K562 (cell line): ENCODE data around the gene OR11A1. TPM values are rescaled to one million over a fixed set of nuclear protein-coding genes. Genes with fewer than 3 reads are reported as not detected.

Experiments
- ATF3 ChIP-seq, 2 experiments: fragments of 450-650 bp in 1 of 2; sonication (generic) in 1 of 2; formaldehyde crosslinking in 1 of 2; IDR thresholded peaks in 1 of 2; conservative IDR thresholded peaks in 1 of 2; 2 replicates each; pipeline versions ENCODE4 v1.6.1 to v1.8.1; 2016 to 2023; ENCODE audit warnings: mild to moderate bottlenecking in 2 of 2, moderate library complexity in 2 of 2, inconsistent platforms in 1 of 2, missing genetic modification reagents in 1 of 2
- ATF7 ChIP-seq: fragments of 450-650 bp; IDR thresholded peaks from 2 replicates; pipeline ENCODE4 v1.7.1; 2014; ENCODE audit warnings: mild to moderate bottlenecking, moderate library complexity
- CEBPB ChIP-seq: fragments of 450-650 bp; IDR thresholded peaks from 2 replicates; pipeline ENCODE4 v1.6.1; 2016; ENCODE audit warnings: missing genetic modification characterization, missing compliant biosample characterization
- CEBPG ChIP-seq, 3 experiments: fragments of 200-800 bp in 1 of 3; sonication (Bioruptor generic) in 1 of 3; sonication (generic) in 1 of 3; formaldehyde crosslinking in 1 of 3; IDR thresholded peaks in 2 of 3; conservative IDR thresholded peaks in 1 of 3; 2 replicates each; pipeline versions ENCODE4 v1.6.1 to v1.8.0; 2016 to 2022; ENCODE audit warnings: missing compliant biosample characterization in 2 of 3, missing genetic modification characterization in 2 of 3, mild to moderate bottlenecking in 1 of 3, missing genetic modification reagents in 1 of 3
- CUX1 ChIP-seq: fragments of 200-800 bp; sonication (Bioruptor generic); IDR thresholded peaks from 2 replicates; pipeline ENCODE4 v1.6.1; 2016; ENCODE audit warnings: missing genetic modification characterization, missing compliant biosample characterization
- ETS1 ChIP-seq: conservative IDR thresholded peaks from 2 replicates; pipeline ENCODE4 v1.6.1; 2011; ENCODE audit warnings: low read depth, mild to moderate bottlenecking, low read length; ENCODE audit not compliant: control insufficient read depth
- GATAD2B ChIP-seq: fragments of 450-650 bp; IDR thresholded peaks from 2 replicates; pipeline ENCODE4 v1.6.1; 2017; ENCODE audit warnings: mild to moderate bottlenecking, borderline replicate concordance
- GTF3C2 ChIP-seq: IDR thresholded peaks from 3 replicates; pipeline ENCODE4 v1.6.1; 2011; ENCODE audit warnings: borderline replicate concordance, mild to moderate bottlenecking, moderate library complexity; ENCODE audit not compliant: insufficient read length; ENCODE audit errors: extremely low read depth
- KLF10 ChIP-seq: fragments of 250-450 bp; sonication (Bioruptor Pico); IDR thresholded peaks from 2 replicates; pipeline ENCODE4 v1.6.1; 2021; ENCODE audit warnings: matching md5 sums
- NFIC ChIP-seq: fragments of 450-650 bp; IDR thresholded peaks from 2 replicates; pipeline ENCODE4 v1.6.1; 2017; ENCODE audit warnings: mild to moderate bottlenecking, inconsistent platforms
- ZNF23 ChIP-seq: fragments of 250-450 bp; sonication (Bioruptor Pico); IDR thresholded peaks from 2 replicates; pipeline ENCODE4 v1.4.0; 2020; ENCODE audit warnings: mild to moderate bottlenecking
- ZNF347 ChIP-seq: fragments of 450-650 bp; formaldehyde crosslinking; IDR thresholded peaks from 2 replicates; pipeline ENCODE4 v1.4.0; 2020; ENCODE audit warnings: low read depth, mild to moderate bottlenecking, moderate library complexity
- ZNF766 ChIP-seq: fragments of 200-800 bp; sonication (Bioruptor generic); conservative IDR thresholded peaks from 2 replicates; pipeline ENCODE4 v1.6.1; 2016; ENCODE audit warnings: missing genetic modification characterization, missing compliant biosample characterization
- polyA plus RNA-seq, 8 experiments: library from polyadenylated mRNA; depleted of rRNA in 4 of 8; stranded (reverse) in 5 of 8; unstranded in 3 of 8; fragments of >200 nt; fragmentation: Nextera tagmentation in 2 of 8; fragmentation: Illumina TruSeq in 1 of 8; extraction: Ambion mirVana in 2 of 8; extraction: Trizol in 1 of 8; gene quantifications; 2 replicates each; pipeline versions ENCODE4 v1.2.1 to v1.2.3, GENCODE V29; 2011 to 2014; ENCODE audit warnings: inconsistent platforms in 1 of 8, missing spikeins in 1 of 8
- total RNA-seq, 7 experiments: library from RNA; depleted of rRNA in 6 of 7; stranded (reverse); fragments of >200 nt in 6 of 7; fragmentation: Illumina TruSeq in 2 of 7; extraction: Trizol in 2 of 7; gene quantifications; 2 replicates each; pipeline versions ENCODE4 v1.2.1 to v1.2.3, GENCODE V29; 2011 to 2021; ENCODE audit warnings: low replicate concordance in 1 of 7
- TF ChIP-seq, protein P1 (sequence below), 2 experiments: IDR thresholded peaks; 2 replicates each; pipeline ENCODE4 v1.6.1; 2011; ENCODE audit warnings: borderline replicate concordance in 1 of 2, control low read depth in 1 of 2, low read depth in 1 of 2, low read length in 1 of 2, mild to moderate bottlenecking in 1 of 2, mixed read lengths in 1 of 2, moderate library complexity in 1 of 2; ENCODE audit not compliant: insufficient read depth in 1 of 2, insufficient read length in 1 of 2, poor library complexity in 1 of 2, severe bottlenecking in 1 of 2; ENCODE audit errors: extremely low read depth in 1 of 2

OR11A1 gene
- total and polyA plus RNA-seq, 9 of the 15 experiments (the other 6 are each of a cell fraction or from before 2014, with no cell fraction given): not detected

- TF ChIP-seq, protein P1, sequence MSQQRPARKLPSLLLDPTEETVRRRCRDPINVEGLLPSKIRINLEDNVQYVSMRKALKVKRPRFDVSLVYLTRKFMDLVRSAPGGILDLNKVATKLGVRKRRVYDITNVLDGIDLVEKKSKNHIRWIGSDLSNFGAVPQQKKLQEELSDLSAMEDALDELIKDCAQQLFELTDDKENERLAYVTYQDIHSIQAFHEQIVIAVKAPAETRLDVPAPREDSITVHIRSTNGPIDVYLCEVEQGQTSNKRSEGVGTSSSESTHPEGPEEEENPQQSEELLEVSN (IDR thresholded peaks at IDR 0.05; ENCODE audit: borderline replicate concordance in 1 of 2, extremely low read depth in 1 of 2, insufficient read depth in 1 of 2, insufficient read length in 1 of 2, low read depth in 1 of 2, low read length in 1 of 2, poor library complexity in 1 of 2, severe bottlenecking in 1 of 2): no peak
- TF ChIP-seq GATAD2B (no peak), CEBPB (tag) (peak; percentile 77), ZNF23 (CRISPR knock-in tag) (no peak), ATF3 (IDR thresholded peaks at IDR 0.05) (no peak), ATF3 (CRISPR knock-in tag; conservative IDR thresholded peaks at IDR 0.05) (no peak), ZNF347 (CRISPR knock-in tag) (no peak), ZNF766 (CRISPR knock-in tag) (peak; percentile 85; the same call in 1 of the 2 replicates), CUX1 (CRISPR knock-in tag) (no peak), NFIC (peak; percentile 54; the same call in 1 of the 2 replicates), KLF10 (no peak), ETS1 (no peak), ATF7 (no peak), CEBPG (CRISPR knock-in tag; IDR thresholded peaks at IDR 0.05) (no peak), CEBPG (tag; conservative IDR thresholded peaks at IDR 0.05 in 1 of 2, IDR thresholded peaks at IDR 0.05 in 1 of 2) (peak; percentile 42 to 88; a peak in 3 of 4 replicates), GTF3C2 (no peak)
These were observed 14.2 kb downstream of the OR11A1 start (continued) for GRCh38 chr6:29442719-29443118.
